Right hindlimb (tissue), 1 donor: Measurements from ENCODE around the gene PRSS12.
A peak's percentile ranks its signal among the peaks of the same experiment; 100 is the strongest.
"Not testable (repeated sequence)": the region's sequence is repeated elsewhere in the genome, so short reads cannot be mapped to it uniquely, and the experiment has no call there.

Experiments used
- DNase-seq: peaks from one replicate; pipeline ENCODE4 v3.0.0-alpha.2; 2018

PRSS12 gene

DNA sequence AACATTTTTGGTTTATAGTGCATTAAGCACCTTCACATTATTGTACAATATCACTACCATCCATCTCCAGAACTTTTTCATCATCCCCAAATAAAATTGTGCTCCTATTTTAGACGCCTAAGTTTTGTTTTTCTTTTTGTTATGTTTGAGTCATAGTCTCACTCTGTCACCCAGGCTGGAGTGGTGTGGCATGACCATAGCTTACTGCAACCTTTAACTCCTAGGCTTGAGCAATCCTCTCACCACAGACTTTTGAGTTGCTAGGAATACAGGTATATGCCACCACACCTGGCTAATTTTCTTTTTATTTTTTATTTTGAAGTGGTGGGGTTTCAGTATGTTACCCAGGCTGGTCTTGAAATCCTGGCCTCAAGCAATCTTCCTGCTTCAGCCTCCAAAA is 33.9 kb downstream of the PRSS12 start:
- DNase-seq = no peak

DNA sequence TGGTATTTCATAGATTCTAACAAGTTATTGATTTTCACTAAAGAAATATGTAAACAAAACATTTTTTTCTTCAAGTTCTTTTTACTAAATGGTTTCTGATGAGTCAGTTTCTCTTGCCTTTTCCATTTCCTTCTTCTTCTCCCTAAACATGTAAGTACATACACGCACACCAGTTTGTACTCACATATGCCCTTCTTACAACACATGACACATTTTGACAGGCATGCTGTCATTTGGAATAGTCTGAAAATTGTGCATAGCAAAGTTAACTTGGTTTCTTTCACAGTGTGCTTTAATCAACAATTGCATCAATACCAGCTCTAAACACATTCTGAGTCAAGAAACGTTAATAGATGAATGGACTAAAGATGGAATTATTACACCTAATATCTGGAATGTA is 35.1 kb downstream of the PRSS12 start:
- DNase-seq = no peak

DNA sequence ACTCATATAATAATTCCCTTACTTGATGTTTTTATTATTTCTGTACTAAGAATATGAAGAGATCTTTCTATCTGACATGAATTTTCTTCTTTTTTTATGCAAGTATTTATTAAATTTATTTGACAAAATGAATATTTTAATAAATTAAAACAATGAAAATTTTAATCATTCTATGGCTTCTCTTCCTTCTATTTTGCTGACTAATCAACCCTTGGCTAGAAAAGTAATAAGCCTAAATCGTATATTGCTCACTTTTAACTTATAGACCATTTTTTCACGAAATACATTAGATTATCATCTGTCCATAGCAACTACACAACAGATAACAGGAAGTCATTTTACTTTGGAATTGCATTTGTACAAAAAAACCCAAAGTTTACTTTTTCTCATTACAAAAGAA is 38.6 kb downstream of the PRSS12 start:
- DNase-seq = no peak

DNA sequence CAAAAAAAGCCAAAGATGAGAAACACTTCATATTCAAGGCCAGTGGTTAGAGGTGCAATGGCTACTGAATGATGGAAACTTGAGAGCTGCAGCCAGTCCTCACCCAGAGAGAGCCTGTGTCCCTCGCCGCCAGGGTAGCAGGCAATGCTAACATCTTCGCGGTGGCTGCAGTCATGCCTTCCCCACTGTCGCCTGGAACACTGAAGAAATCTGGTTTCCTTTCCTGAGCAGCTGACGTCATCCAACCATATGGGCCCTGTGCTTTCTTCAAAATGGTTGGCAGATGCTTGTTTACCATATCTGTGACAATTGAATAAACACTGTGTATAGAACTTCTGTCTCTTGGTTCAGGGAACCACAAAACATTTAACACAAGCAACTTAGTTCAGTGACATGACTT is 39.7 kb downstream of the PRSS12 start:
- DNase-seq = no peak

DNA sequence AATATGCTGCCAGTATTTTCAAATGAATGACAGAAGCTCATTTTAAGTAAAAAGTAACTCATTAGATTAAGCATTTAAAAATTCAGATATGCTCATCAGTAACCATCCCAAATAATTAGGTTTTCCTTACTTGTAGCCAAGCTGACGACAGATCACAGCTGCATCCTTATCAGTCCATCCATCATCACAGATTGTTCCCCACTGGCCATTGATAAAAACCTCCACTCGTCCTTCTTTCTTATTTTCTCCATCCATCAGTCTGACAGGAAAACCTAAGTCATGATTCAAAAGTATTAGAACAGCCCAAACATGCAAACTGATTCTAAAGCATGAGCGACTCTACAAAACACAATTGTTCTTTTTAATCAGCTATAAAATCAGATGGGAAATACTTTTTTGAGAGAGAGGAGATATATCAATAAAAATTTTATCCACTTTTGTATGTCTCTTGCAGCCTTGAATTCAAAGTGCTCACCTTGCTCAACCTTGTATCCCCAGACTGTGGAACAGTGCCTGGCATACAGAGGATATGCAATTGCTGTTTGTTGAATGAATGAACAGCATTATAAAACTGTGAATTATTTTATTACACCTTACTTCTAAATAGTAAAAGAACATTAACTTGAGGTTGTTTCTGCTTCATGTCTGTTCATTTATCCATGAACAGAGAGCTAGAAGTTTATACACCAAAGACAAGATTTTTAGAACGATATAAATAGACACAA is 44.3 kb downstream of the PRSS12 start:
- no peak for DNase-seq

DNA sequence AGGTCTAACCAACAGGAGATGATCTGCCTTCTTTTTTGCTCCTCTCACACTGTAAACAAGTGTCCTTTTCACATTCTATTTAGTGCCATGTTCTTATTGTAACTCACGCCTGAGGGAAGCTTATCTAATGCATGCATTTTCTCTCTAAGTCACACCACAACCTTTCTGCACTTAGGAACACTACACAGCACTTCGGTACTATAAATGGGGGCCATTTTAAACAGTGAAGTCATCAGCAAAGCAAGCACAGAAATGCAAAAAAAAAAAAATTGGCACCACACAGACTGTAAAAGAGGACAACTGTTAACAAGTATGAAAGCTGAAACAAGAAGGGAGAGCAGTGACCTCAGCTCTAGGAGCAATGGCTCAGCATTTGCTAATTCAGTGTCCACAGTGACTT is 45.2 kb downstream of the PRSS12 start:
- DNase-seq = no peak

DNA sequence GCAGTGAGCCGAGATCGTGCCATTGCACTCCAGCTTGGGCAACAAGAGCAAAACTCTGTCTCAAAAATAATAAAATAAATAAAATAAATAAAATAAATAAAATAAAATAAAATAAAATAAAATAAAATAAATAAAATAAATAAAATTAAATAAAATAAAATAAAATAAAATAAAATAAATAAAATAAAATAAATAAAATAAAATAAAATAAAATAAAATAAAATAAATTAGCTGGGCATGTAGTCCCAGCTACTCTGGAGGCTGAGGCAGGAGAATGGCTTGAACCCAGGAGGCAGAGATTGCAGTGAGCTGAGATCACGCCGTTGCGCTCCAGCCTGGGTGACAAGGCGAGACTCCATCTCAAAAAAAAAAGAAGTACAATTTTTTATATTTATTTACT is 53.2 kb downstream of the PRSS12 start:
- not testable (repeated sequence) for DNase-seq

DNA sequence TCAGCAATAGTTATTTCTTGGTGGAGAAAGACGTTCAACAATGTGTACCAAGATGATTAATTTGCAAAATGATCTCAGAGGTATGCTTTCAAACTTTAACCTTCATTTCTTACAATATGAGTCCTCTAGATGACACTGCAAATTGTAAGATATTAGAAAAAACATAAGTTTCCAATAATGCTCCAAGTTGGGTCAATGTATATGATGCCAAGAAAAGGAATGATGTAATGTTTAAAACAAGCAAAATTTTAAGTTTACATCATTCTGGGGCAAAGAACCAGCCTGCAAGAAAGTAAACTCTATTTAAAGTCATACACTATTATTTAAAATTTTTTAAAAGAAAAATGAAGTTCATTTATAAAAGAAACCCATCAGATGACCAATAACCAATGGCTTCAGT is 56.1 kb downstream of the PRSS12 start:
- no peak for DNase-seq

DNA sequence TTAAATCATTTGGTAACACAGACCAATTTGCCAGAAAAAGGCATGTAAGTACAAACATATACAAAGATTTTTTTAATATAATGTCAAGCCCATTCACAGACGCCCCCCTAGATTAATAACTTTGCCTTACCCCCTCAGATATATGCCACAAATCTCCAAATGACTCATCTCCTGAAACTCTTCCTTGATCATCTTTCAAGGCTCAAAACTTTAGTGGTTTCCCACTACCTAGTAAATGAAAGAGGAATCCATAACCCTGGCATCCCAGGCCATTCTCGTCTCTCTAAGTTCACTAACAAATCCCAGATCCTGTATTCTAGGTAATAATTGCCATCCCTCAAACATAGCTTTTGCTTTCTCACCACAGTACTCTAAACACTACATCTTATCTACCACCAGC is 61.9 kb downstream of the PRSS12 start:
- DNase-seq = no peak

DNA sequence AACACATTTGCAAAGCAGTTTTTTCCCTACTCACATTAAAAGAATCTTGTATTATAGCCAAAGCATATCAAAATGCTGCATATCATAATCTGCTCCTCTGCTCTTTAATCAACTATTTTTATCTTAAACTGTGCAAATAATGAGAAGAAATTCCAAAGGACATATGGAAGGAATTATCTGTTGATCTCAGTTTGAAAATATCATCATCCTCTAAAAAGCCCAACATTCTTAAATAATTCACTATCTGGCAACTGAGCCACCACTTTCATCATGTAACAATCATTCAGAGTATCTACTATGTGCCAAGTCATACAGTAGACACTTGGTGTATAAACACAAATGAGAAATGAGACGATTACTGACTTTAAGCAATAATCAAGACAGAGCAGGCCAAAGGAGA is 63.0 kb downstream of the PRSS12 start:
- no peak for DNase-seq

DNA sequence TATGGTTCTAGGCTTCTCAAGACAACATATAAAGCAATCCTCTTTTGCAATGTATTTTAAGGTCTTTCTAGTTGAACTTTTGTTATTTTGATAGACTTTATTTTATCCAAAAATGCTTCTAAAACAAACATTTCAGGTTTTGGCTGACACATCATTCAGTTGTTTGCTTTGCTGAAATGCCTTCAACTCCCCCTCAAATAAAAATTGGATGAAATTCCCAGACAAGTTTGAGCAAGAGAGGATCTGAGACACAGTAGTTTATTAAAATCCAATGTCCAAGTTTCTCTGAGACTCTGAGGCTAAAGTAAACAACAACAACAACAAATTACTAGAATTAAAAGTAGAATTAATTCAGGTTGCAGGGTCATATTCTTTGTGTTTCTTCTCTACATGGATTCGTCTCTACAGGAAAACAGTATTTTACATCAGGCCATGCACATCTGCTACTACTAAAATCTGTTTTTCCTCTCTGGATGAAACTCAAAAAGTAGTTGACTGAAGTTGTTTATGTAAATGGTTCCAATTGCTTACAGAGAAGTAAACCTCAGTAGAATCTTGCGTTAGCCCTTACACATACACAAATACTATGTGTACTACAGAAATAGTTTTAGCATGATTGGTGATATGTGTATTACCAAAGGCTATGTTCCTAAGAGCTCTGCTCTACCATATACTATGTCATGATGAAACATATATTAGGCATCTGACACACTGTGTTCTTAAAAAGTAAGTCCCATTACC is 64.9 kb downstream of the PRSS12 start:
- DNase-seq = no peak

DNA sequence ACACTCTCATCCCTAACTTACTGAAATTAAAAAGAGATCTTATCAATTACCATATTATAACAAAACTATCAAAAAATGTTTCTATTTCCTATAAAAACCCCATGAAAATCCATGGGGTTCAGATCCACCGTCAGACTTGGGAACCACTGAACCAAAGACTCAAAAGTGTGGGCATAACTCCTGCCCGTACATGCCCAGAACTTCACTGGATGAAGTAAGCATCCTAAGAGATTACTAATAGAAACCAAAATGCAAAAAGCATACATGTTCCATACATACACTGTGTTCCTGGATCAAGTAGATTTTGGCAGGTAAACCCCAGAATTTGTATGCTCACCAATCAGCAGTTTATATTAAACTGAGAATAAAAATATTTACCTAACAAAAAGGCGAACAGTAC is 66.1 kb downstream of the PRSS12 start:
- DNase-seq = no peak

DNA sequence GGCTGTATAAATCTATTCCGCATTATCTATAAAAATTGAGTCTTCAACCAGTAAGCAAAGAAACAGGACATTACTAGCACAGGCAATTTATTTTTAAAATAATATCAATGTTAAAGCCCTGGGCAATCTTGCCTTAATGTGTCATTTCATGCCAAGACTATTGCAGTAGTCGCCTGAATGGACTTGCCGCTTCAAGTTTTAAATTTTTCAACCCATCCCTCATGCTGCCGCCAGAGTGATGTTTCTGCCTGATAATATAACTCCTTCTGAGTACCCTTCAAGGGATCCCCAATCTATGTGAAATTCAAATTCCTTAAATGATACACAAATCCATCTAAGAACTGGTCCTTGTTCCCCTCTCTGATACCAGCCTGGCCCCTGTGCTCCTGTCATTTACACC is 66.9 kb downstream of the PRSS12 start:
- no peak for DNase-seq

DNA sequence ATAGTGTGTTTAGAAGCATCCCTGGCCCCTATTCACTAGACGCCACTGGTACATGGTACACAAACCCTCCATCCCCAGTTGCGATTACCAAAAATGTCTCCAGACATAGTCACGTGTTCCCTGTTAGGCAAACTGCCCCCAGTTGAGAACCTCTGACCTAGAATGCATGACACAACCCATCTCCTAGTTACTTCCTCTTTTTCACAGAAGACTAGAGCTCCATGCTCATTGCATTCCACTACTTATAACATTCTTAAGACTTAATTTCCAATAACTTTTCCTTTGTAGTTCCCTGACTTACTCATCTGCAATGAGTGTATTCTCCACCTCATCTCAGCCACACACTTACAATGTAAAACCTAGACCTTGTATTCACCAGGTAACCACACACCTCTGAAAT is 68.6 kb downstream of the PRSS12 start:
- DNase-seq = no peak

DNA sequence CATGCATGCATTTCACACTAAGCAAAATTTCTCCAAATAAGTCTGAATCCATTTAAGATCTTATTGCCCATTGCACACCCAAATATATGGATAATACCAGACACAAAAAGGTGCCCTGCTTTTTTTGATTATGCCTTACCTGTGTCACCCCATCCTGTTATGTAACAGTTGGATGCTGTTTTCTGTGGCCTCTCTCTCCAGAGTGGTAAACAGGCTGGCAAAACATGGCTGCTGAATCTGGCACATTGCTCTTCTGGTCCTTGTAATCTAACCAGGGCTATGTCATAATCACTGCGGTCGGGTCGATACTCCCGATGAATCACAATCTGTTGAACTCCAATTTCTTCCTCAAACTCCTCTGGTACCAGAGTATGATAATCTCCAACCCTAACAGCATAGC is 70.1 kb downstream of the PRSS12 start:
- no peak for DNase-seq

DNA sequence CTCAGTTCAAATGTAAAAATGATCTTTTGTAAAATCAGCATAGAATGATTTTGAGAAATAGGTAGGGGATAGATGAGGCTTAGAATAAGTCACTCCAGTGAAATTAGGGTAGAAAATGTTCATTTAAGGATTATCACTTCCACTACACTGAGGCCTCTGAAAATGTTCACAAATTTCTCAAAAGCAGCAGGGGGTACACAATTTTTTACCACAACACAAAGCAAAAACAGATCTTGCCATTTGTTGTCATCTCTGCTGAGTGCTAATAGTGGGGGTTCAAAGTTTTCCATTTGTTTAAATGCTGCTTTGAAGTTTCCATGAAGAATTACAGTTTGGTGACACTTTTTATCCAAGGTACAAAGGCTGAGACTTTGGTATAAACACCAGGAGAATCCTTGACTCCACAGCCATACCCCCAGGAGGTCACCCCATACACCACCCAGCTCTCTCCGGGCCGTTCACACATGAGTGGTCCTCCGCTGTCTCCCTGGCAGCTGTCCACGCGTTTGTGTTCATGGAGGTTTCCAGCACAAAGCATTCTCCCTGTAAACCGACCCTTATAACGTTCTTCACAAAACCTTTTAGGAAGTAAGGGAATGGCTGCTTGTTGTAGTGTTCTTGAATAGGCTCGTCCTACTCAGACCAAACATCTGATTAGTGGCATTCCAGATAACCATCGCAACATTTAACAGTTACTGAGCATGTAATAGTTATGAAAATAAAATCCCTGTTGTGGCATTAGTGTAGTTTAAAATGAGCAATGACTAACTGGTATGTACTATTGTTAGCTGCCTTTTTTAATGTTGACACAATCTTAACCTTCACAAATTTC is 71.0 kb downstream of the PRSS12 start:
- DNase-seq = no peak

DNA sequence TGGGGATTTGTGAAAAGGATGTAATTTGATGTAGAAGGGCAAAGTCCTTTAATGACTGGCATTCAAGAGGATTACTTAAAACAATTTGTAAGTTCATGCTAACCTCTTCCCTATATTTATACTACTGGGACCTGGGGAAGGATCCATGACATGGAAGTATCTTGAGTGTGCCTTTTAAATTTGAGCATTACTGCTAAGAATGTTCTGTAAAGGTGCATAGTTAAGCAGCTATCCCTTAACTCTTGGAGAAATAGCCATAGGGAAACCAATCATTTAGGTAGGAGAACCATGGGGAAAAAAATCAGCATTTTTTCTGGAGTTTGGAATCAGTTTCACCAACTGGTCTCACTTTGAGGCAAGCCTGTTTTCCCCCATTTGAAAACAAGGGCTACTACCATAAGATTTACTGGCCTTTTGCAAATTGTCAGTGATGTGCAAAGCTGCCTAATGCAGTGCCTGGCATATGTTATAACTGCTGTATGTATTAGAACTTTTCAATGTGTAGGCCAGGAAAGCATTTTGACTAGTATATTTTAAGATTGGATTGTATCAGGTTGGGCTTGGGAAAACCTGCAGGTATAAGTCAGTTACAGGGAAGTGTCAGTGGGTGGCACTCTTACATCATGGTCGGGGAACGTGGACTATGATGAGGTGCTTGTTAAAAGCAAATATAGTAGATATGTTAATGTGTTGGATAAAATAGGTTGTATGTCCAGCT is 72.1 kb downstream of the PRSS12 start:
- DNase-seq = peak; percentile 67

DNA sequence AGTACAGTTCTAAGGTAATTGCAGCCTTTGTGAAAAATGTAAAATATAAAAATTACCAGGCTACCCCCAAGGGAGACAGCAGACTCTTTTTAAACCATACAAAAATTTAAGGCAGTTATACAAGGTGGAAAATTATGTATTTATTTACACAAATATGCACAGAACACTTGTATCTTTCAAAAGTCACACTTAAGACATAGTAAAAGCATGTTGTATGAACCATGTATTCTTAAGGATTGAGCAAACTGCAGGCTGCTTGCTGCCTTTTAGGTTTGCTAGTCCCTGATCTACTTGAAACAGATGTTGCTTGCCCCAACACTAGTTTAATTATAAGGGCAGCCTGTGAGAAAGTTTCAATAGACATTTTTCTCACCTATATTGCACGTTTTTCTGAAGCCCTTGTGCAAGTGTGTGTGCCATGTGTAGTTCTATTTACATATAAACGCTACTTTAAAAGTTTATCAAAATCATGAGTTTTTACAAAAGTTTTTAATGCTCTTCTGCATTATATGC is 72.8 kb downstream of the PRSS12 start:
- DNase-seq = no peak

DNA sequence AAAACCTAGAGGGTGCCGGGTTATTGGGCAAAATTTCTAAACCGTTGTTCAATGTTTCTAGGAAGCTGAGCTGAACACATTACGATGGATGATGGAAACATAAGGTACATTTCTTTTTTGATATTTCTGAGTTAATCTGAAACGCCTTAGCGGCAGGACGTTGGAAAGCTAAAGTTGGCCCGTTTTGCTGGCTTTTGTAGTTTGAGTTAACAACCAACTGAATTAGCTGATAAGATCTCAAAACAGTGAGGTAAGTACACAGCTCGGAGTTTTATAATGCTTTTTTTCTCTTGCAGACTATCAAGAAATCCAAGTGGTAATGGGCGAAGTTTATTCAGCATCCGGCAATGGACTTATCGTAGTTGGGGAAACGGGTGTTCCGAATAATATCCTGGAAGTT is 73.5 kb downstream of the PRSS12 start:
- no peak for DNase-seq

DNA sequence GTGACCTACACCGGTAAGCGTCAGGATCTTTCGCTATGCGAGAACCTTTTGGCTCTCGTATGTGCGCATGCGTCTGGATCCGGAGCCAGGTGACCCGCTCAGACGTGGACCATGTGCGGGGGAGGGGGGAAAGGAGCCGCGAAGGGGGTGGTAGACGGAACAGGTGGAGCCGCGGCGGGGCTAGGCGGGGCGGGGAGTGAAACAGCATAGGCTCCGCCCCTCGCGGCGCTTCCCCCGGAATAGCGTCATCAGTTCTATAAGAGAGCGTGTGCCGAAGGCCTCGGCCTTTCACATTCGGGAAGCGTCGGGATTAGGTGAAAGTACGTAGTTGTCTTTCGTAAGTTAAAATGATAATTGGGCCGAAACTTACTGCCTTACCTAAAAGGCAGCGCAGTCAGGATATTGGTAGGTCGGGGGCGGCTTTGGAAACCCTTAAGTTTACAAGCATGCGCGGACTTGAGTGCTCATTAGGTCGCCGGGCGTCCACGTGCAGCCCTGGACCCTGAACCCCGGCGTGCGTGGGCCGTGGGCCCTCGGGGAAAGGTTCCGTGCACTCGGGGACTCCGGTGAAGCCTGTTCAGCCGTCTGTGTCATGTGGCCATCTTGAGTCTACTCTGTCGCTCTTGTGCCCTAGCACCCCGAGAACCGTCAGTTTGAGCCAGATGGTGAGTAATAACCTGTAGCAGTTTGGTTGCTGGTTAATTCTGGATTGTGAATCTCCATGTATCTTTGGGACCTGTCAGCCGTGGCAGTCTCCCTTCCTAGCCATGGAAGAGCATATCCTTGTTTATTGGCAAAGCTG is 74.1 kb downstream of the PRSS12 start:
- peak; percentile 96 for DNase-seq

DNA sequence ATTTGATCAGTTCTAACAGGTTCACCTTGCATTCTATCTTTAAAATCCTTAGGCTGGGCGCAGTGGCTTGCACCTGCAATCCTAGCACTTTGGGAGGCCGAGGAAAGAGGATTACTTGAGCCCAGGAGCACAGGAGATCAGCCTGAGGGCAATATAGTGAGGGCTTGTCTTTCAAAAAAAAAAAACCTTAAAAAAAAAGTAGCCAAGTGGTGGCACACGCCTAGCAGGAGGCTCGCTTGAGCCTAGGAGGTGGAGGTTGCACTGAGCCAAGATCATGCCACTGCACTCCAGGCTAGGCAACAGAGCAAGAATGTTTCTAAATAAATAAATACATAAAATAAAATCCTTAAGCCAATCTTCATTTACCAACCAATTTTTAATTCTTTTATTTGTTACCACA is 75.6 kb downstream of the PRSS12 start:
- DNase-seq = no peak

DNA sequence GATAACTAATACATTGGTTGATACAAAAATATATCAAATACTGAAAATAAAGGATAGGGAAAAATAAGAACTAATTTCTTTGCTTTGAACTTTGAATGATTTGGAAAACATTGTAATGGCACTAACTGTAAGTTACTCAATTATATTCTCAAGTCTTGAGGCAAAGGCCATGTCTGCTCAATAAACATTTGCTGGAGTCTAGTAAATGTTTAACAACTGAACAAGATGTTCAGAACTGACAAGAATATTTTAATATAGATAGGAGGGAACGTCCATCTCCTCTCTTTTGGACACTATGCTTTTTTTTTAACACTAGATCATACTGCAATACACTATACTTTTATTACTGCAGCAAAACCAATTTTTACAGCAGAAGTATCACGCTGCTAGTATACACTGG is 76.2 kb downstream of the PRSS12 start:
- no peak for DNase-seq
